Upper lobe of left lung (tissue), 6 donors: ENCODE measurements around the gene GMCL2. TPM values are rescaled to one million over a fixed set of nuclear protein-coding genes. Genes with fewer than 3 reads are reported as not detected.

Experiments
- ATAC-seq, 2 donors: fragments of 200-7000 bp; cut with Tn5 transposase; one replicate each; pipeline ENCODE4 v1.9.1; 2022; ENCODE audit warnings: mild to moderate bottlenecking in 2 of 2, moderate library complexity in 2 of 2; ENCODE audit not compliant: low FRiP score in 2 of 2
- DNase-seq, 2 donors: peaks; one replicate each; pipeline ENCODE4 v3.0.0-alpha.2; 2019 to 2020
- H3K27ac ChIP-seq, 4 donors: fragments of 200-600 bp; sonication (generic); one replicate each; pipeline ENCODE4 v1.5.1; 2016 to 2019
- H3K27me3 ChIP-seq, 4 donors: fragments of 200-600 bp; sonication (generic); one replicate each; pipeline ENCODE4 v1.5.1; 2017 to 2019
- H3K36me3 ChIP-seq, 4 donors: fragments of 200-600 bp; sonication (generic); one replicate each; pipeline ENCODE4 v1.5.1; 2016 to 2019
- H3K4me1 ChIP-seq, 4 donors: fragments of 200-600 bp; sonication (generic); one replicate each; pipeline ENCODE4 v1.5.1; 2018 to 2019
- H3K4me3 ChIP-seq, 4 donors: fragments of 200-600 bp; sonication (generic); one replicate each; pipeline ENCODE4 v1.5.1; 2017 to 2019; ENCODE audit warnings: mild to moderate bottlenecking in 2 of 4, moderate library complexity in 1 of 4
- H3K9me3 ChIP-seq, 4 donors: fragments of 200-600 bp; sonication (generic); one replicate each; pipeline ENCODE4 v1.5.1; 2018 to 2019
- CTCF ChIP-seq, 6 experiments: fragments of 450-650 bp in 4 of 6; fragments of 200-600 bp in 2 of 6; sonication (generic) in 2 of 6; IDR thresholded peaks; one replicate each; pipeline ENCODE4 v1.5.1; 2016 to 2019; ENCODE audit warnings: antibody characterized with exemption in 6 of 6
- EP300 ChIP-seq, 4 donors: sonication (generic); formaldehyde crosslinking; IDR thresholded peaks; one replicate each; pipeline ENCODE4 v1.5.1; 2017; ENCODE audit warnings: antibody characterized with exemption in 4 of 4, control low read depth in 2 of 4
- POLR2A ChIP-seq, 4 donors: fragments of 450-650 bp; IDR thresholded peaks; one replicate each; pipeline ENCODE4 v1.5.1; 2016 to 2017; ENCODE audit warnings: antibody characterized with exemption in 4 of 4, mild to moderate bottlenecking in 2 of 4
- POLR2AphosphoS5 ChIP-seq, 2 donors: sonication (generic); formaldehyde crosslinking; IDR thresholded peaks; one replicate each; pipeline ENCODE4 v1.5.1; 2017; ENCODE audit warnings: antibody characterized with exemption in 2 of 2
- WGBS, 2 donors: methylation state at CpG; one replicate each; pipeline ENCODE4 v1.1.5; 2017 to 2018; 5-methylcytosine and 5-hydroxymethylcytosine counted together
- total RNA-seq, 6 donors: library from RNA; depleted of rRNA in 4 of 6; stranded (reverse); fragments of >200 nt in 4 of 6; gene quantifications; one replicate each; pipeline versions ENCODE4 v1.1.0 to v1.2.1, GENCODE V29; 2016 to 2021
- donor health status: DM: no; HTN: no; CAD: no; lungs with moderate emphysema.
- donor health status: DM: no; HTN: yes; CAD: no; lungs with severe emphysema.

Gene GMCL2
- total RNA-seq, 6 donors from 2014 or later: not detected

GRCh38 chr5:178208540-178209227 lies 21.5 kb upstream of the GMCL2 start:
- no peaks in the 10 kb centered on the region for H3K9me3 ChIP-seq
- H3K36me3 ChIP-seq: peaks cover 42 to 77% (median 71%) of the 10 kb centered on the region in 4 donors
- peaks cover 25 to 35% (median 30%) of the 10 kb centered on the region in 4 donors for H3K4me1 ChIP-seq
- TF ChIP-seq POLR2A (IDR thresholded peaks at IDR 0.05) (no peak), CTCF (IDR thresholded peaks at IDR 0.05) (peak in 1 of 6 experiments; percentile 4), EP300 (IDR thresholded peaks at IDR 0.05) (no peak), POLR2AphosphoS5 (IDR thresholded peaks at IDR 0.05) (no peak)
- H3K27ac ChIP-seq: no peak overlapping the region
- DNase-seq (no peak), ATAC-seq (no peak)
- no peaks in the 10 kb centered on the region for H3K27me3 ChIP-seq
- no peak overlapping the region for H3K4me3 ChIP-seq
- 80 to 88% methylated on average over 3 to 5 of the region's 5 CpGs for WGBS, 2 donors

GRCh38 chr5:178207917-178208280 lies 20.7 kb upstream of the GMCL2 start:
- Histone ChIP-seq H3K9me3 (no peaks in the 10 kb centered on the region), H3K36me3 (peaks cover 40 to 69% (median 63%) of the 10 kb centered on the region in 4 donors), H3K4me1 (peaks cover 26 to 32% (median 29%) of the 10 kb centered on the region in 4 donors), H3K4me3 (no peak overlapping the region), H3K27me3 (no peaks in the 10 kb centered on the region), H3K27ac (peak overlapping the region in 3 of 4 donors; percentile 9 to 20 (median 10))
- no peak for TF ChIP-seq EP300 (IDR thresholded peaks at IDR 0.05)
- no peak for TF ChIP-seq POLR2AphosphoS5 (IDR thresholded peaks at IDR 0.05)
- no peak for TF ChIP-seq CTCF (IDR thresholded peaks at IDR 0.05)
- no peak for TF ChIP-seq POLR2A (IDR thresholded peaks at IDR 0.05)
- no peak for ATAC-seq
- WGBS, 2 donors: 75 to 89% methylated on average over 1 of the region's 1 CpG
- DNase-seq: no peak

GRCh38 chr5:178207183-178207916 lies 20.2 kb upstream of the GMCL2 start:
- WGBS, 2 donors: 73 to 83% methylated on average over 5 of the region's 5 CpGs
- Histone ChIP-seq H3K36me3 (peaks cover 36 to 64% (median 58%) of the 10 kb centered on the region in 4 donors), H3K27ac (peak overlapping the region; percentile 9 to 97 (median 50)), H3K9me3 (no peaks in the 10 kb centered on the region), H3K4me1 (peaks cover 26 to 32% (median 29%) of the 10 kb centered on the region in 4 donors), H3K27me3 (no peaks in the 10 kb centered on the region), H3K4me3 (peak overlapping the region in 1 of 4 donors; percentile 100)
- TF ChIP-seq POLR2AphosphoS5 (IDR thresholded peaks at IDR 0.05) (no peak), POLR2A (IDR thresholded peaks at IDR 0.05) (no peak), CTCF (IDR thresholded peaks at IDR 0.05) (no peak), EP300 (IDR thresholded peaks at IDR 0.05) (no peak)
- ATAC-seq (peak in 1 of 2 donors; percentile 39), DNase-seq (peak in 1 of 2 donors; percentile 67)

GRCh38 chr5:178206166-178207101 lies 19.3 kb upstream of the GMCL2 start:
- DNase-seq: no peak
- 54 to 60% methylated on average over 12 of the region's 12 CpGs for WGBS, 2 donors
- Histone ChIP-seq H3K27ac (peak overlapping the region; percentile 35 to 98 (median 94)), H3K4me1 (peaks cover 26 to 32% (median 29%) of the 10 kb centered on the region in 4 donors), H3K27me3 (no peaks in the 10 kb centered on the region), H3K9me3 (no peaks in the 10 kb centered on the region), H3K4me3 (peak overlapping the region in 3 of 4 donors; percentile 83 to 100 (median 87)), H3K36me3 (peaks cover 27 to 55% (median 49%) of the 10 kb centered on the region in 4 donors)
- ATAC-seq: no peak
- TF ChIP-seq POLR2AphosphoS5 (IDR thresholded peaks at IDR 0.05) (no peak), EP300 (IDR thresholded peaks at IDR 0.05) (no peak), CTCF (IDR thresholded peaks at IDR 0.05) (no peak), POLR2A (IDR thresholded peaks at IDR 0.05) (no peak)
